ENCODE results near the gene ATP10A. TPM values are rescaled to one million over a fixed set of nuclear protein-coding genes. Genes with fewer than 3 reads are reported as not detected.

Gene ATP10A
- total RNA-seq, 4 donors from 2014 or later: 1.4 to 10.0 (median 3.6) TPM

- intact Hi-C loops (cut with DNase I; ENCODE audit: low total_unique reads): no loop called here
- Histone ChIP-seq H3K4me3 (no peak overlapping the region), H3K4me1 (no peaks in the 10 kb centered on the region), H3K9me3 (no peaks in the 10 kb centered on the region), H3K27ac (no peak overlapping the region), H3K27me3 (no peaks in the 10 kb centered on the region), H3K36me3 (no peaks in the 10 kb centered on the region)
- in situ Hi-C loops (cut with MboI; ENCODE audit: low pct_ligation_motif_present in 1 of 4, low pct_unique_long_range_greater_than_20kb in 1 of 4, low sequenced_read_pairs in 3 of 4): no loop called here
- TF ChIP-seq POLR2AphosphoS5 (IDR thresholded peaks at IDR 0.05) (no peak), EP300 (IDR thresholded peaks at IDR 0.05; ENCODE audit: low read depth) (no peak), POLR2A (IDR thresholded peaks at IDR 0.05) (no peak), CTCF (IDR thresholded peaks at IDR 0.05) (no peak)
- DNase-seq: no peak
- 62 to 83% methylated on average over 1 to 14 of the region's 14 CpGs for WGBS, 2 donors (ENCODE audit: low coverage in 1 of 2)
Observed at GRCh38 chr15:25717457-25718168, 145.5 kb downstream of the ATP10A start.

- 72 to 76% methylated on average over 3 of the region's 3 CpGs for WGBS, 2 donors (ENCODE audit: low coverage in 1 of 2)
- no peak for TF ChIP-seq CTCF (IDR thresholded peaks at IDR 0.05)
- in situ Hi-C loops (cut with MboI; ENCODE audit: low pct_ligation_motif_present in 1 of 4, low pct_unique_long_range_greater_than_20kb in 1 of 4, low sequenced_read_pairs in 3 of 4): no loop called here
- intact Hi-C loops (cut with DNase I; ENCODE audit: low total_unique reads): no loop called here
- DNase-seq: no peak
- Histone ChIP-seq H3K27me3 (no peaks in the 10 kb centered on the region), H3K4me1 (no peaks in the 10 kb centered on the region), H3K4me3 (no peak overlapping the region), H3K36me3 (no peaks in the 10 kb centered on the region), H3K9me3 (no peaks in the 10 kb centered on the region), H3K27ac (no peak overlapping the region)
Observed at GRCh38 chr15:25717127-25717456, 146.0 kb downstream of the ATP10A start.

GRCh38 chr15:25716414-25717126 lies 146.6 kb downstream of the ATP10A start:
- TF ChIP-seq POLR2A (IDR thresholded peaks at IDR 0.05) (no peak), POLR2AphosphoS5 (IDR thresholded peaks at IDR 0.05) (no peak), CTCF (IDR thresholded peaks at IDR 0.05) (no peak), EP300 (IDR thresholded peaks at IDR 0.05; ENCODE audit: low read depth) (no peak)
- Histone ChIP-seq H3K27me3 (no peaks in the 10 kb centered on the region), H3K4me1 (no peaks in the 10 kb centered on the region), H3K27ac (no peak overlapping the region), H3K9me3 (no peaks in the 10 kb centered on the region), H3K36me3 (no peaks in the 10 kb centered on the region), H3K4me3 (no peak overlapping the region)
- intact Hi-C loops (cut with DNase I; ENCODE audit: low total_unique reads): no loop called here
- WGBS, 2 donors (ENCODE audit: low coverage in 1 of 2): 85 to 89% methylated on average over 11 to 21 of the region's 21 CpGs
- in situ Hi-C loops (cut with MboI; ENCODE audit: low pct_ligation_motif_present in 1 of 4, low pct_unique_long_range_greater_than_20kb in 1 of 4, low sequenced_read_pairs in 3 of 4): no loop called here
- no peak for DNase-seq

GRCh38 chr15:25715536-25716413 lies 147.4 kb downstream of the ATP10A start:
- no peaks in the 10 kb centered on the region for H3K36me3 ChIP-seq
- no peak for DNase-seq
- 60 to 87% methylated on average over 2 to 17 of the region's 18 CpGs for WGBS, 2 donors (ENCODE audit: low coverage in 1 of 2)
- H3K4me3 ChIP-seq: no peak overlapping the region
- H3K9me3 ChIP-seq: no peaks in the 10 kb centered on the region
- intact Hi-C loops (cut with DNase I; ENCODE audit: low total_unique reads) (no loop called here), in situ Hi-C loops (cut with MboI; ENCODE audit: low pct_ligation_motif_present in 1 of 4, low pct_unique_long_range_greater_than_20kb in 1 of 4, low sequenced_read_pairs in 3 of 4) (no loop called here)
- H3K27me3 ChIP-seq: no peaks in the 10 kb centered on the region
- TF ChIP-seq EP300 (IDR thresholded peaks at IDR 0.05; ENCODE audit: low read depth): no peak
- TF ChIP-seq CTCF (IDR thresholded peaks at IDR 0.05): no peak
- TF ChIP-seq POLR2AphosphoS5 (IDR thresholded peaks at IDR 0.05): no peak
- TF ChIP-seq POLR2A (IDR thresholded peaks at IDR 0.05): no peak
- no peaks in the 10 kb centered on the region for H3K4me1 ChIP-seq
- H3K27ac ChIP-seq: no peak overlapping the region
